WTC11 (cell line): ENCODE measurements around the gene NSF.
"Not testable (repeated sequence)": the region's sequence is repeated elsewhere in the genome, so short reads cannot be mapped to it uniquely, and the experiment has no call there.

Source experiments
- ETV6 ChIP-seq: sonication (generic); formaldehyde crosslinking; IDR thresholded peaks from 2 replicates; pipeline ENCODE4 v1.8.1; 2022; ENCODE audit warnings: mild to moderate bottlenecking, missing genetic modification reagents
- KAT7 ChIP-seq: sonication (generic); formaldehyde crosslinking; IDR thresholded peaks from 2 replicates; pipeline ENCODE4 v1.8.1; 2023; ENCODE audit warnings: missing genetic modification reagents, mild to moderate bottlenecking, borderline replicate concordance
- TF ChIP-seq, protein P1 (sequence below): sonication (generic); formaldehyde crosslinking; IDR thresholded peaks from 2 replicates; pipeline ENCODE4 v1.8.0; 2023; ENCODE audit warnings: missing genetic modification reagents
- TF ChIP-seq, protein P2 (sequence below): sonication (generic); formaldehyde crosslinking; IDR thresholded peaks from 2 replicates; pipeline ENCODE4 v1.8.1; 2022; ENCODE audit warnings: low read depth, missing genetic modification reagents, borderline replicate concordance
- TF ChIP-seq, protein P3 (sequence below): fragments of 200-600 bp; IDR thresholded peaks from 2 replicates; pipeline ENCODE4 v1.8.0; 2022; ENCODE audit warnings: antibody characterized with exemption

DNA sequence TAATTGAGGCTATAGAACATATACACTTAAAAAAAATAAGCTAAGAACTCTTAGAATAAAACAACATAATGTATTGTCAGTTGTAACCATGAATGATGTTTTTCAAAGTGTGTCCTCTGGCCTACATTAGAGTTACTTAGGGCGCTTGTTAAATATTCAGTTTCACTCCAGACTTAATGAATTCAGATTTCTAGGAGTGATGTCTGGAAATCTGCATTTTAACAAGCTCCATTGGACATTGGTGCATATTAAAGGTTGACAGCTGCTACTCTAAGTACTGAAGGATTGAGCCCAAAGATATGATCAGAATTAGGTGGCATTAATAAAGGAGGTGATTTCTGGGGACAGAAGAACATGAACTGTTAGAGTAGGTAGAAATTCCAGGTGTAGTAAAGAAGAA is 72.7 kb downstream of the NSF start:
- not testable (repeated sequence) for TF ChIP-seq KAT7, ETV6 (CRISPR knock-in tag)
- TF ChIP-seq, protein P1, sequence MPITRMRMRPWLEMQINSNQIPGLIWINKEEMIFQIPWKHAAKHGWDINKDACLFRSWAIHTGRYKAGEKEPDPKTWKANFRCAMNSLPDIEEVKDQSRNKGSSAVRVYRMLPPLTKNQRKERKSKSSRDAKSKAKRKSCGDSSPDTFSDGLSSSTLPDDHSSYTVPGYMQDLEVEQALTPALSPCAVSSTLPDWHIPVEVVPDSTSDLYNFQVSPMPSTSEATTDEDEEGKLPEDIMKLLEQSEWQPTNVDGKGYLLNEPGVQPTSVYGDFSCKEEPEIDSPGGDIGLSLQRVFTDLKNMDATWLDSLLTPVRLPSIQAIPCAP (CRISPR knock-in tag) = not testable (repeated sequence)
- TF ChIP-seq, protein P2, sequence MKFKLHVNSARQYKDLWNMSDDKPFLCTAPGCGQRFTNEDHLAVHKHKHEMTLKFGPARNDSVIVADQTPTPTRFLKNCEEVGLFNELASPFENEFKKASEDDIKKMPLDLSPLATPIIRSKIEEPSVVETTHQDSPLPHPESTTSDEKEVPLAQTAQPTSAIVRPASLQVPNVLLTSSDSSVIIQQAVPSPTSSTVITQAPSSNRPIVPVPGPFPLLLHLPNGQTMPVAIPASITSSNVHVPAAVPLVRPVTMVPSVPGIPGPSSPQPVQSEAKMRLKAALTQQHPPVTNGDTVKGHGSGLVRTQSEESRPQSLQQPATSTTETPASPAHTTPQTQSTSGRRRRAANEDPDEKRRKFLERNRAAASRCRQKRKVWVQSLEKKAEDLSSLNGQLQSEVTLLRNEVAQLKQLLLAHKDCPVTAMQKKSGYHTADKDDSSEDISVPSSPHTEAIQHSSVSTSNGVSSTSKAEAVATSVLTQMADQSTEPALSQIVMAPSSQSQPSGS (CRISPR knock-in tag) = not testable (repeated sequence)
- TF ChIP-seq, protein P3, sequence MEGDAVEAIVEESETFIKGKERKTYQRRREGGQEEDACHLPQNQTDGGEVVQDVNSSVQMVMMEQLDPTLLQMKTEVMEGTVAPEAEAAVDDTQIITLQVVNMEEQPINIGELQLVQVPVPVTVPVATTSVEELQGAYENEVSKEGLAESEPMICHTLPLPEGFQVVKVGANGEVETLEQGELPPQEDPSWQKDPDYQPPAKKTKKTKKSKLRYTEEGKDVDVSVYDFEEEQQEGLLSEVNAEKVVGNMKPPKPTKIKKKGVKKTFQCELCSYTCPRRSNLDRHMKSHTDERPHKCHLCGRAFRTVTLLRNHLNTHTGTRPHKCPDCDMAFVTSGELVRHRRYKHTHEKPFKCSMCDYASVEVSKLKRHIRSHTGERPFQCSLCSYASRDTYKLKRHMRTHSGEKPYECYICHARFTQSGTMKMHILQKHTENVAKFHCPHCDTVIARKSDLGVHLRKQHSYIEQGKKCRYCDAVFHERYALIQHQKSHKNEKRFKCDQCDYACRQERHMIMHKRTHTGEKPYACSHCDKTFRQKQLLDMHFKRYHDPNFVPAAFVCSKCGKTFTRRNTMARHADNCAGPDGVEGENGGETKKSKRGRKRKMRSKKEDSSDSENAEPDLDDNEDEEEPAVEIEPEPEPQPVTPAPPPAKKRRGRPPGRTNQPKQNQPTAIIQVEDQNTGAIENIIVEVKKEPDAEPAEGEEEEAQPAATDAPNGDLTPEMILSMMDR = not testable (repeated sequence)
